GM21423 (cell line): Measurements from ENCODE around the gene GADD45GIP1.
A peak's percentile ranks its signal among the peaks of the same experiment; 100 is the strongest.

Experiments used
- ATAC-seq: cut with Tn5 transposase; IDR thresholded peaks from one replicate; pipeline ENCODE4 v1.9.1; 2021; ENCODE audit warnings: mild to moderate bottlenecking, moderate library complexity; ENCODE audit not compliant: unreplicated experiment

The GADD45GIP1 gene

DNA sequence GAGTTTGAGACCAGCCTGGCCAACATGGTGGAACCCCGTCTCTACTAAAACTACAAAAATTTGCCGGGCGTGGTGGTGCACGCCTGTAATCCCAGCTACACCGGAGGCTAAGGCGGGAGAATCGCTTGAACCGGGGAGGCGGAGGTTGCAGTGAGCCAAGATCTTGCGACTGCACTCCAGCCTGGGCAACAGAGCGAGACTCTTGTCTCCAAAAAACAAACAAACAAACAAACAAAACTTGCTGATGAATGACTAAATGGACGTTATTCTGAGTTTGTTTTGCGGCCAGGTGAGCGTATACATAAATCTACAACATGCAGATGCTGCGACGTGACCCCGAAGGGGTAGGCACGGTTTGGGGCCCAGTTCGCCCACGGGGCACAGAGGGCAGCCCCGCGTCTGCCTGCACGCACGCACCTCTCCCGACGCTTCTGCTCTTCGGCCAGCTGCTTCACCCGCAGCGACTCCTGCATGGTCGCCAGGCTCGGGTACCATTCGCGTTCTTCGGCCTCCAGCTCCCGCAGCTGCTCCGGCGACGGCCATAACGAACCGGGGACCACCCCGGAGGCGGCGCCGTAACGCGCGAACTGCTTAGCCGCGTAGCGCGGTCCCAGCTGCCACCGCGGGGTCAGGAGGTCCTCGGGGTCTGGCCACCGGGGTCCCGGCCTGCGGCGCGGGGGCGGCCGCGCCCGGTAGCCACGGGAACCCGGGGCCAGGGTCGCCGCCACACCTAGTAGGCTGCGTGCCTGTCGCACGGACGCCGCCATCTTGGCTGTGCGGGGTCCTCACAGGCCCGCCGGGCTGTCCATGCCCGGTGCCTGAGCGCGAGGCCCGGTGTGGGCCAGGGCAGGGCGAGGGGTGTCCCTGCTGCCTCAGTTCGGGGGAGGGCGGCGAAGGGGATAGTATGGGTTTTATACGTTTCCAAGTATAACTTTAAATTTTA, at the start of gene GADD45GIP1:
TSS of gene GADD45GIP1 (minus strand) at position 778 of the 943 bp plus-strand sequence. CDS start at position 767, 11 bp downstream.
- ATAC-seq, result peak; percentile 72

DNA sequence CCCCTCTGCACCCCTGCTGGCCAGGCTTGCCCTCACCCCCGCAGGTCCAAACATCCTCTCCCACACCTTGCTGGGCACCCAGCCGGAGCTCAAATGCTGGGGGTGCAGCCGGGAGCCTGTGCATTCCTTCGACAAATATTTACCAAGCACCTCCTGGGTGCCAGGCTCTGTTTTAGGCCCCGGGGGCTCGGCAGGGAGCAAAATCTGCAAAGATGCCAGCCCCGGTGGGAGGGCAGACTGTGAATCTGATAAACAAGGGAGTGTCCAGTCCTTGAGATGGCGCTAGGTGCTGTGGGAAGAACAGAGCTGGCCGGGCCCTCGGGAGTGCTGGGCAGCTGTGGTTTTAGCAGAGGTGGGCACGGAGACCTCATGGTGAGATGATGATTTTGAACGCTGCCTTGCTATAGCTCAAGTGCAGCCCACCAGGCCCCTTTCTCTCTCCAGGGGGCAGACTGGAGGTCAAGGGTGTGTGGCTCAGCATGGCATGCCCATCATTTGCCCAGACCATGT, 48.9 kb upstream of the GADD45GIP1 start:
- ATAC-seq, result no peak

DNA sequence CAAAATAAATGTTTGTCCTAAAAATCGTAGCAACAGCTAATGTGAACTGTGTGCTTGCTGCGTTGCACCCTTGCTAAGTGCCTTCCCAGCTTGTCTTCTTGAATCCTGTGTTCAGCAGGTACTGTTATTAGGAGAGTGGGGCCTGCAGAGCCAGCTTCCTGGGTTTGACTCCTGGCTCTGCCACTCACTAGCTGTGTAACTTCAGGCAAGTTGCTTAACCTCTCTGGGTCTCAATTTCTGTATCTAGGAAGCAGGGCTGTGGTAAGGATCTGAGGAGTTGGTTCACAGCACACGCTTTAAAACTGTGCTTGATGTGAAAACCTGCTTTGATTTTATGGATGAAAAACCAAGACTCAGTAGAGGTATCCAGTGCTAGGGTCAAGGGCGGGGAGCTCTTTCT, 48.2 kb upstream of the GADD45GIP1 start:
- no peak for ATAC-seq

DNA sequence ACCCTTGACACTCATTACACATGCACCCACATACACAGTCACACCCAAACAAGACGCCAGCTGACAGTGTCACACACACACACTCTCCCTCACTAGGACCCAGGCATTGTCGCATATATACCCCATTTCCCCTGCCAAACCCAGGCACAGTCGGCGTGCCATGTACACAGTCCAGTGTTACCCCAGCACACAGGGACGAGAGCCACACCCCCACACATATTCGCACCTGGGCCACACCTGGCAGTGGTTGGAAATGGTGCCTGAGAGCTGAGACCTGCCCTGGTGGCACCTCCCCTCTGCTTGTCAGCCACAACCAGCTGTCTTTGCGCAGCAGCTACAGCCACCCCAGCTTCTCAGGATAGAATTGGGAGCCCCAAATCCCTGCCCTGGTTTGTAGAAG, 47.2 kb upstream of the GADD45GIP1 start:
- no peak for ATAC-seq

DNA sequence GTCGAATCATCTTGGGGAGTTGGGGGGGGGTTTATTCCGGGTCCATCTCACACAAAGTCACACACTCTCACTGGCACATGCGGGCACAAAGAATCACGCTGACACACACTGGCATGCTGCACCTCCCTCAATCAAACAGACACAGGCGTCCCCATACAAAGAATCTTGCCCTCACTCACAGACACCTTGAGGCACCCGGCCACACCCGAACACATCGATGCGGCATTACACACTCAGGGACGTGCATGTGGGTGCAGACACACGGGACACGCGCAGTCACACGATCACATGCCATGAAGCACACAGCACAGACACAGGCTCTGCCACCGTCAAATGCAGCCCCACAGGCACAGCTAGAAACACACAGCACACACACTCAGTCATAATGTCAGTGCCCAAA, 46.1 kb upstream of the GADD45GIP1 start:
- no peak for ATAC-seq

DNA sequence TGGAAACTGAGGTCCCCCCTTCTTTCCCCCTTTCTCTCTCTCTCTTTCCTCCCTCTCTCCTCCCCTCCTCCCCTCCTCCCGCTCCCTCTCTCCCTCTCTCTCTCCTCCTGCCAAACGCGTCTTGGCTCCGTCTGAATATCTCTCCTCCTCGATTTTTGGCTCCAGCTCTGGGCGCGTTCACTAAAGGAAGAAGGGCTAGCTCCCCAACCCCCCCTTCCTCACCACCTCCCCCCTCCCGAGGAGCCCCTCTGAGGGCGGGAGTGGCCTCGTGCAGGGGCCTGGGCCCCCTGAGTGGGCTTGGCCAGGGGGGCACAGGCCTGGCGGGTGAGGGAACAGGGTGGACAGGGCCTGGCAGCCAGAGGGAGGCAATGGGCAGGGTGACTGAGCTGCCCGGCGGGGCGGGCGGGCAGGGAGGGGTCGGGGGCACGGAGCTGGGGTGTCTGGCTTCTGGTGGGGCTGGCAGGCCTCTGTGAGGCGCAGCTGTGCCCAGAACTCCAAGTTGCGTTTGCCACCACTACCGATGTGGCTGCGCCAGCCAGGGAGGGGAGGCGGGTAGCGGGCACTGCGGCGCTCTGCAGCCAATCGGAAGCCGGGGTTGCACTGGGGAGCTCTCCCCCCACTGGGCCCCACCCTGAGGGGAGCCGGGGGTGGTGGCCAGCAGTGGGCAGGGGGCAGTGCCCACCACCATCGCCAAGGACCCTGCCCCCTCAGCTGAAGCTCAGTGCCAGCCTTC, 45.3 kb upstream of the GADD45GIP1 start:
- ATAC-seq, result no peak

DNA sequence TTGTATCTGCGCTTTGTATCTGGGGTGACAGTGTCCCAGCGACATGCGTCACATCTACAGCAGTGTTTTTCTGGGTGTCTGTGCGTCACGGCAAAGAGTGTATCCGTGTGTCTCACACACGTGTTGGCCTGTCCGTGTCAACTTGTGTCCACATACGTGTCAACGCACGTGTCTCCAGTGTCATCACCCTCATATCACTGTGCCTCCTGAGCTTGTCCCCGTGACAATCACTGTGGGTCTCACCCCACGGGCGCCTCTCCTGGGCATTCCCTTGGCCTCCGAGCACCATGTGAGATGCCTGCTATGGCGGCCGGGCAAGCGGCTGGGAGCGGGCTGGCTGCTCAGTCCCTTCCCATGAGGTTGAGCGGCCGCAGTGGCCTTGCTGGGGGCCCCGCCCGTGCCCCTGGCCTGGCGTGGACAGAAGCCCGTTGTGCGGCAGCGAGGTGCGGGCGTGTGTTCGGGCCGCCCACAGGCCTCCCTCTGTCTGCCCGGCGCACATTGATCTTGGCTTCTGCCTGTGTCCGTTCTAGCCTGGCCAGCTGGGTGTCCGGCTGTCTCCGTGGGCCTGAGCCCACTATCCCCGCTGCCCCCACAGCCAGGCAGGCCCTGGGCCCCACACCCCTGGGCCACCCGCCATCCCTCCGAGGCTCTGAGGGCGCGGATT, 44.6 kb upstream of the GADD45GIP1 start:
- ATAC-seq, result no peak

DNA sequence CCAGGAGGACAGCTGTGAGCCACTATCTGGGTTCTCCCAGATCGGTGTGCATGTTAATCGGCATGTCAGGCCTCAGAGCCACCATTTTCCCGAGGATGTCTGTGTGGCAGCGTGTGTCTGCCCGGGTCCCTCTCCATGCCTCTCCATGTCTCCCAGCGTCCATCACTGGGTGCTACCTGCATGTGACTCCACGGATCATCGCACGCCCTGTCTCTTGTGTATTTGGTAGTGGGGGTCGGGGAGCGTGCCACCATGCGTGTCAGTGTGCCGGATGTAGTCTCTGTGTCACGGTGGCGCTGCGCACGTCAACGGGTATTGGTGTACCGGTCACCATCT, 44.1 kb upstream of the GADD45GIP1 start:
- ATAC-seq, result no peak

DNA sequence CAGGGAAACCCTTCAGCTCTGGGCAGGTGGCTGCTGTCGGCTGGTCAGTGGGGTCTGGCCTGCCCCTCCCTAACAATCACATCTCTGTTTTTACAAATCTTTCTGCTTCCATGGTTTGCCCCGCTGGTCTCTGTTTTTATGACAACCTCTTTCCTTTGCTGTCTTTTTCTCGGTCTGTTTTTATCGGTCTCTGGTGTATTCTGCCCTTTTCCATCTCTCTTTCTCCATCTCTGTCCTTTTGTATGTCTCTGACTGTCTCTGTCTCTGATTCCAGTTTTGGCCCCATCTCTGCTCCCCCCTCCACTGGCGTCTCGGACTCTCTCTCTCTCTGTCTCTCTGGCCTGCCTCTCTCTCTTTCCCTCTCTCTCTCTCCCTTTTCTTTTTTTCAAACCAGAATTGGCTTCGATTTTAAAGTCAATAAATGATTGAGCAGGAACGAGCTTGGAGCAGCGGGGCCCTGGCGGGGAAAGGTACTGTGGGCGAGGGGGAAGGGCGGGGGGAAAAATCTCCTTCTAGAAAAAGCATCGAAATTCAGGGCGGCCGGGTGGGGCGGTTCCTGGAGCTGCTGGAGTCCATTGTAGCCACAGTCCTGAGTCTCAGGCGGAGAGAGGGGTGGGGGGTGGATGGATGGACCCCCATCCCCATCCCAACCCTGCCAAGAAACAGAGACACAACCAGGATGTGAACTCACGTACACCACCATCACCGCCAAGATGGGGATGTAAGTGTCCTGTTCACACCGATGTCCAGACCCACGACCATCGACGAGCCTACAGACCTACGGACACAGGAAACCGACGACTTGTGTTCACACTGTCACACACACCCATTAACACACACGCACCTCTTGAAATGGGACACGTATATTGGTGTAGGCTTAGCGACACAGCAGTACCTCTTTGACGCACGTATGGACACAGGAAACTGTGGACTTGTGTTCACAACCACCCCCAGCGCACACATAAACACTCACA, 41.2 kb upstream of the GADD45GIP1 start:
- ATAC-seq, result no peak

DNA sequence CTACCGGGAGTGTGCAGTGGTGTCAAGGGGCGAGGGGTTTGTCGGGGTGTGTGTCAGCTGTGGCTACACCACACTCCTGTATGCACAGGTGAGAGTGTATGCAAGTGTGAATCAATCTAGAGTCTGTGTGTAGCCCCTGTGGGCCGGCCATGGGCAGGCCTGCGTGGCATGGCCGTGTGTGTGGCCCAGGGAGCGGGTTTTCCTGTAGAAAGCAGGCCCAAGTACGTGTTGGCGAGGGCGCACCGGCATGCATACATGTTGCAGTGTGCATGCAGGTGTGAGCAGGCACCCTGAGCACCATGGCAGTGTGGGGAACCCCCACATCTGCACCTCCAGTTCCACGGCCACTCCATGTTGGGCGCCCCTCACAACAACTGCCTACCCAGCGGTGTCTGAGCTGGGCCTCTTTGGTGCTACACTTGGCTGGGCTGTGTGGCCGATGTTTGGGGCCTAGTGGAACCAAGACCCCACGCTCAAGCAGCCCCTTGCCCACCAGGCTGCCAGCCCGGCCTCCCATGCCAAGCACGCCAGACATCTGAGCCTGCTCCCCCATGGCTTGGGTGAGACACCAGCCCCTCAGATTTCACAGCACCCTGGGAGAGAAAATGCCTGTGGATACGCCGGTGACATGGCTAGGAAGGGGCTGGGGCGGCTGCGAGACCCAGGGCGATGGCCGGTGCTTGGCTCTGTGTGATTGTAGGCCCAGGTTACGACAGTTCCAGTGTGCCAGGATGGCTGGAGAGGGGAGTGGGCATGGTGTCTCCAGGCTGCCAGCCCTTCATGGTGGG, 40.4 kb upstream of the GADD45GIP1 start:
- ATAC-seq, result no peak

DNA sequence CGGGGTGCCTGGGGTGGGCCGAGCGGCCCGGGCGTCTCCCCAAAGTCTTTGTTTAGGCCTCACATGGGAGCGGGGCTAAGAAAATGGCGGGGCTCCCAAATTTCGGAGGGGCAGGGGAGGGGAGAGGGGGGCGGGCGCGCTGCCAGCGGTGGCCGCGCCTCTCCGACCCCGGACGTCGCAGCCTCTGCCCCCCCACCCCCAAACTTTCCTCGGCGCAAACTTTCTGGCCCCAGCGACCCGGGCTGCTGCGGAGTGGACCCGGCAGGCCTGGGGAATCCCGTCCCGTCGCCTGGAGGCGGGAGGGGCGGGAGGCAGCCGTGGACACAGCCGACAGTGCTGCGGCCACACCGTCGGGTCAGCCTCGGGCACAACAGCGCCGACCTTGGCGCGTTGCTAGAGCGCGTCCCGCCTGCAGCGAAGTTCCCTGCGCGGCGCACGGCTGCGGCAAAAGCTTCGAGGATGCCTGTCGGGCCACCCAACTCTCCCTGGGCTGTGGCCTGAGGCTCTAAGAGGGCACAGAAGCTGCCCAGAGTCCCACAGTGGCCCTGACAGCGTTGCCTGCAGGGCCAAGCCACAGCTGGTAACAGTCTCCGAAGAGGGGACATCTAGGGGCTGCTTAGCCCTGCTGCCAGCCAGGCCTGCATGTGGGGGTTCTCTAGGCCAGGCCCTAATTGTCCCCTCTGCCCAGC, 39.5 kb upstream of the GADD45GIP1 start:
- no peak for ATAC-seq

DNA sequence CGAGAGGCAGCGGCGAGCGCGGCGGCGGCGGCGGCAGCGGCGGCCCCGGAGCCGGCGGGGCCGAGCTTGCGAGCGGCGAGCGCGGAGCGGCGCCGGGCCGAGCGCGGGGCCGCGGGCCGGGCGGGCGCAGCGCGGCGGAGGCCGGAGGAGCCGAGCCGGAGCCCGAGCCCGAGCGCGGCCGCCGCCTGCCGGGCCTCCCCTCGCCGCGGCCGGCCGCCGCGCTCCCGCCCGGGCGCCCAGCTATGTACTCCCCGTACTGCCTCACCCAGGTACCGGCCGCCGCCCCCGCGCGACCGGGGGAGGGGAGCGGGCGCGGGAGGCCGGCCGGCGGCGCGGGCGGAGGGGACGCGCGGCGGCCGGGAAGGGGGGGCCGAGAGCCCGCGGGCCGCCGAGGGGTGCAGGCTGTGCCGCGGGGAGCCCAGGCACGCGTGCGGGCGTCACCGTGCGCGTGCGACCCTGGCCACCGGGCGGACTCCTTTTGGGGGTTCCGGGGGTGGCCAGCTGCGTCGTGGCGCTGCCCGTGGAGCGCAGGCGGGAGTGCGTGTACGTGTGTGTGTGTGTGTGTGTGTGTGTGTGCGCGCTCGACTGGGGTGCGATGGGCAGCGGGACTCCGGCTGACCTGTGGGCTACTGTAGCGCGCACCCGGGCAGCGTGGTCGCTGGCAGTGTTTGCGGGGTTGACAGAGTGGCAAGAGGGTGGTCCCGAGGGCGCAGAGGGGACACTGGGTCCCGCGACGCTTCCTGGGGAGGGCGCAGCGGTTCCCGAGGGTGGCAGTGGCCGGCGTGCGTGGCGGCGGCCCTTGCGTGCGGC, 38.8 kb upstream of the GADD45GIP1 start:
- ATAC-seq, result no peak

DNA sequence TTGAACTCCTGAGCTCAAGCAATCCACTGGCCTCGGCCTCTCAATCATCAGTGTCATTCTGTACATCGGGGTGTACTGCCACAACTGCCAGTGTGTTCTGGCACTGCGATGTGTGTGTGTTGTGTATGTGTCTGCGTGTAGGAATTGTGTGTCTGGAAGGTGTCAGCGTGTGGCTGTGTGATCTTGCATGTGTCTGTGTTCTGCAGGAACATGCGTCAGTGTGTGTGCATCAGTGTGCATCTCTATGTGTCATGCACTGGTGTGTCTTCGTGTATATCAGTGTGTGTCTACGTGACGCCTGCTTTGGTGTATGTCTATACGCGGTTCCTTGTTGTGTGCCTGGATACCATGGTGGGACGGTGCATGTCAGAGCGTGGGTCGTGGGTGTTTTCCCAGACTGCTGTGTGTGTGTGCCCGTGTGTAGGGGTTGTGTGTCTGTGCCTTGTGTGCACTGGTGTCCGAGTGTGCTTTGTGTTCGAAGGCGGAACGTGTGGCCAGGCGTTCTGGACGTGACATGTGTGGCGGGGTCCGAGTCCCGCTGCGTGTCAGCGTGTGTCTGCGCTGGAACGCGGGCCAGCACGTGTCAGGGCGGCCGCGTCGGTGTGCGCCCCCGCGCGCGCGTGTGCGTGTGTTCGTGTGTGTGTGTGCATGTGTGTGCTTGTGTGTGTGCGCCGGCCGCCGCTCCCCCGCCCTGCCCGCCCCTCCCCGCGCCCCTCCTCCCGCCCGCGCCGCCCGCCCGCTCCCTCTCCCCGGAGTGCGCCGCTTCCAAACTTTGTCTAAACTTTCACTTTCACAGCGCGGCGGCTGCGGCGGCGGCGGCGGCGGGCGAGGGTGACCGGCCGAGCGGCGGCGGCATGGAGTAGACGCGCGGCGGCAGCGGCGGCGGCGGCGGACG, 37.9 kb upstream of the GADD45GIP1 start, which contains the start of gene NFIX:
TSS of gene NFIX (plus strand) at position 775 of the 895 bp plus-strand sequence. CDS start 363 bp downstream, outside the sequence.
- ATAC-seq, result no peak

DNA sequence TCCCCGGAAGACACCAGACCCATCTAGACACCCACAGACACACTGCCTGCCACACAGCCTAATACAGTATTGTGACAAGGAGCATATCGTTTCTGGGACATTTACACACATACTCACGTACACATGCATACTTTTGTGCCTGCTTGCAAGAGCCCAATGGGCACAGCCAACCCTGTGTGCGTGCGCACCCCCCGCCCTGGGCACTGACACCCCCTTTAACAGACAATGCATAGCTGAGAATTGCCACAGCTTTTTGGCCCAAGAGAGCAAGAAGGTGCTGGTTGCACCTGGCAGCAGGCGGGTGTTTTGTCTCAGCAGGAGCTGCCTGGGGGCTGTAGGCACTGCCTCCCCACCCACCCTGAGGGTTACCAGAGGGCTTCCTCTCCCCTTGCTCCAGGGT, 36.5 kb upstream of the GADD45GIP1 start:
- ATAC-seq, result no peak

DNA sequence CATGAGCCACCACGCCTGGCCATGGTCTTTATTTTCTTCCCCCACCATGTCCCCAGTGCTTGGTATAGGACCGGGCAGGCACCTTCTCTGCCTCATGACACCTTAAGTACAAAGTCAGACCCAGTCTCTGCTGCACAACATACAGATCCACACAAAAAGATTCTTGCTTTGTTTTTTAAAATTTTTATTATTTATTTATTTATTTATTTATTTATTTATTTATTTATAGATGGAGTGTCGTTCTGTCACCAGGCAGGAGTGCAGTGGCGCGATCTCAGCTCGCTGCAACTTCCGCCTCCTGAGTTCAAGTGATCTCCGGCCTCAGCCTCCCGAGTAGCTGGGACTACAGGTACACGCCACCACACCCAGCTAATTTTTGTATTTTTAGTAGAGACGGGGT, 35.7 kb upstream of the GADD45GIP1 start:
- no peak for ATAC-seq

DNA sequence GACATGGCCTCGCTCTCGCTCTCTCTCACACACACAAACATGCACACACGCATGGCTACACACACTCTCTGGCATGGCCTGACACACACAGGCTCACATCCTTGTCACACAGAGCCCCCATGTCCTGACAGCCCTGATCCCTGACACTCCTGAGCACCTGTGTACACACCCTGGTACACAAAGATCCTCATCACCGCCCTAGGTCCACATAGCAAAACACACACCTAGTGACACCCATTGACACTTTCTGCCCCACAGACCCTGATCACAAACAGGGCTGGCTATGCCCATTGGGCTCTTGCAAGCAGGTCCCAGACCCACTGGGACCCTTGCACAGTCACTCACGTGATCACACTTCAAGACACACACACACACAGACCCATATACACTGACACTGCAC, 34.3 kb upstream of the GADD45GIP1 start:
- no peak for ATAC-seq

DNA sequence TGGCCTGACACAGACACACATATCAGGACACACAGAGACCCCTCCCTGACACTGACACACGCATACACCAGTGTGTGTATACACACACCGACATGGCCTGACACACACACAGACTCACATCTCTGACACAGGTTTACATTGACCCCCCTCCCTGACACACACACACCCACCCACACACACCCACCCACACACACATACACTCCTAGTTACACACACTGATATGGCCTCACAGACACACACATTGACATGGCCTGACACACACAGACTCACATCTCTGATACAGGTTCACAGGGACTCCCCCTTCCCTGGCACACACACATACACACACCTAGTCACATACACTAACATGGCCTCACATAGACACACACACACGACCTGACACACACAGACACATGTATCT, 33.8 kb upstream of the GADD45GIP1 start:
- ATAC-seq, result no peak
